ENCODE results near the gene RIMS4.

Gene RIMS4

GRCh38 chr20:44809380-44810060, 826 bp downstream of the RIMS4 start:
- TF ChIP-seq EZH2phosphoT487 (IDR thresholded peaks at IDR 0.05; ENCODE audit: borderline replicate concordance, low read length) (no peak), CTCF (IDR thresholded peaks at IDR 0.05; ENCODE audit: low read depth, low read length, poor library complexity, severe bottlenecking) (no peak)
- Histone ChIP-seq H3K4me3 (ENCODE audit: low read length) (no peak overlapping the region), H3K9me3 (ENCODE audit: control insufficient read depth, insufficient read depth, low read length) (no peaks in the 10 kb centered on the region), H3F3A (ENCODE audit: control insufficient read depth, insufficient read depth) (no peaks in the 10 kb centered on the region), H3K27ac (ENCODE audit: low read depth, low read length) (no peak overlapping the region), H3K27me3 (ENCODE audit: control insufficient read depth, low read length) (peaks cover 18% of the 10 kb centered on the region), H3K4me2 (ENCODE audit: low read length) (no peak overlapping the region), H3K9me2 (replicated peaks; ENCODE audit: control insufficient read depth, low read length) (no peaks in the 10 kb centered on the region), H3K4me1 (ENCODE audit: control insufficient read depth, low read length) (no peaks in the 10 kb centered on the region), H3K79me2 (ENCODE audit: control insufficient read depth, low read length) (no peaks in the 10 kb centered on the region), H3K36me3 (ENCODE audit: control insufficient read depth, low read length) (no peaks in the 10 kb centered on the region), H4K20me1 (ENCODE audit: control insufficient read depth, insufficient read depth, low read depth, low read length) (no peaks in the 10 kb centered on the region; the same call in 1 of the 2 replicates)

- Histone ChIP-seq H3K27ac (ENCODE audit: low read depth, low read length) (no peak overlapping the region), H3F3A (ENCODE audit: control insufficient read depth, insufficient read depth) (no peaks in the 10 kb centered on the region), H3K36me3 (ENCODE audit: control insufficient read depth, low read length) (no peaks in the 10 kb centered on the region), H3K4me2 (ENCODE audit: low read length) (no peak overlapping the region), H3K9me3 (ENCODE audit: control insufficient read depth, insufficient read depth, low read length) (no peaks in the 10 kb centered on the region), H4K20me1 (ENCODE audit: control insufficient read depth, insufficient read depth, low read depth, low read length) (no peaks in the 10 kb centered on the region; the same call in 1 of the 2 replicates), H3K4me3 (ENCODE audit: low read length) (no peak overlapping the region), H3K9me2 (replicated peaks; ENCODE audit: control insufficient read depth, low read length) (no peaks in the 10 kb centered on the region), H3K79me2 (ENCODE audit: control insufficient read depth, low read length) (no peaks in the 10 kb centered on the region), H3K27me3 (ENCODE audit: control insufficient read depth, low read length) (peaks cover 21% of the 10 kb centered on the region), H3K4me1 (ENCODE audit: control insufficient read depth, low read length) (no peaks in the 10 kb centered on the region)
- TF ChIP-seq CTCF (IDR thresholded peaks at IDR 0.05; ENCODE audit: low read depth, low read length, poor library complexity, severe bottlenecking) (no peak), EZH2phosphoT487 (IDR thresholded peaks at IDR 0.05; ENCODE audit: borderline replicate concordance, low read length) (no peak)
Observed at GRCh38 chr20:44807684-44808056, 2.7 kb downstream of the RIMS4 start.

- Histone ChIP-seq H3K79me2 (ENCODE audit: control insufficient read depth, low read length) (no peaks in the 10 kb centered on the region), H3K4me3 (ENCODE audit: low read length) (no peak overlapping the region), H3K27me3 (ENCODE audit: control insufficient read depth, low read length) (peaks cover 21% of the 10 kb centered on the region), H4K20me1 (ENCODE audit: control insufficient read depth, insufficient read depth, low read depth, low read length) (no peaks in the 10 kb centered on the region; the same call in 1 of the 2 replicates), H3K27ac (ENCODE audit: low read depth, low read length) (no peak overlapping the region), H3K9me3 (ENCODE audit: control insufficient read depth, insufficient read depth, low read length) (no peaks in the 10 kb centered on the region), H3K4me1 (ENCODE audit: control insufficient read depth, low read length) (no peaks in the 10 kb centered on the region), H3K36me3 (ENCODE audit: control insufficient read depth, low read length) (no peaks in the 10 kb centered on the region), H3K4me2 (ENCODE audit: low read length) (no peak overlapping the region), H3F3A (ENCODE audit: control insufficient read depth, insufficient read depth) (no peaks in the 10 kb centered on the region), H3K9me2 (replicated peaks; ENCODE audit: control insufficient read depth, low read length) (no peaks in the 10 kb centered on the region)
- TF ChIP-seq EZH2phosphoT487 (IDR thresholded peaks at IDR 0.05; ENCODE audit: borderline replicate concordance, low read length) = no peak
- no peak for TF ChIP-seq CTCF (IDR thresholded peaks at IDR 0.05; ENCODE audit: low read depth, low read length, poor library complexity, severe bottlenecking)
Observed at GRCh38 chr20:44807051-44807683, 3.2 kb downstream of the RIMS4 start.

Measured in DOHH2 (cell line).